AG04449 (cell line): Measurements from ENCODE around the gene SNRNP200.
A peak's percentile ranks its signal among the peaks of the same experiment; 100 is the strongest.

Source experiments
- CTCF ChIA-PET: fragments of 350-600 bp; formaldehyde crosslinking; extraction: SDS; loops from one replicate; lab custom pipeline; 2021; ENCODE audit warnings: antibody characterized with exemption; lab: Yijun Ruan, JAX
- POLR2A ChIA-PET: fragments of 400-600, 350-600 bp; formaldehyde crosslinking; extraction: SDS; loops from one replicate; lab custom pipeline; 2020; ENCODE audit warnings: antibody characterized with exemption, inconsistent platforms; lab: Yijun Ruan, JAX
- DNase-seq: peaks from one replicate; pipeline ENCODE4 v3.0.0-alpha.2; 2010; ENCODE audit warnings: low read depth, low spot score
- H3K4me3 ChIP-seq: 2 replicates; pipeline ENCODE4 v1.5.1; 2011; ENCODE audit warnings: low read depth, mild to moderate bottlenecking, control low read depth, low read length
- CTCF ChIP-seq: IDR thresholded peaks from one replicate; pipeline ENCODE4 v1.5.1; 2011; ENCODE audit warnings: mild to moderate bottlenecking, moderate library complexity, low read length, control low read depth, inconsistent platforms; ENCODE audit not compliant: insufficient read depth; ENCODE audit errors: missing control alignments

The SNRNP200 gene

GRCh38 chr2:96253006-96253405 lies 52.3 kb downstream of the SNRNP200 start:
- DNase-seq = no peak
- CTCF ChIA-PET = interaction anchor here (1.2 to 1.9 kb wide), 2 partner anchors 11 to 114 kb away, joined by 3 to 4 read pairs; no protein-coding TSS in a partner anchor
- H3K4me3 ChIP-seq = no peak overlapping the region
- no peak for TF ChIP-seq CTCF
- POLR2A ChIA-PET = no interaction called here

GRCh38 chr2:96252526-96252925 lies 52.8 kb downstream of the SNRNP200 start:
- no peak overlapping the region for H3K4me3 ChIP-seq
- ChIA-PET CTCF (interaction anchor here (0.8 kb wide), 1 partner anchor 9 kb away, joined by 3 read pairs; no protein-coding TSS in a partner anchor), POLR2A (no interaction called here)
- no peak for TF ChIP-seq CTCF
- DNase-seq = no peak

- ChIA-PET CTCF (interaction anchor here (0.7 to 0.8 kb wide), 2 partner anchors 9 to 112 kb away, joined by 3 to 5 read pairs; no protein-coding TSS in a partner anchor), POLR2A (interaction anchor here (0.9 kb wide), 1 partner anchor 19 kb away, joined by 3 read pairs; no protein-coding TSS in a partner anchor)
- no peak for TF ChIP-seq CTCF
- DNase-seq = peak; percentile 74
- no peak overlapping the region for H3K4me3 ChIP-seq
Observed at GRCh38 chr2:96251721-96252292, 53.5 kb downstream of the SNRNP200 start.

GRCh38 chr2:96250188-96250587 lies 55.2 kb downstream of the SNRNP200 start:
- CTCF ChIA-PET = interaction anchor here (1.0 to 3.4 kb wide), 3 partner anchors 9 to 76 kb away, joined by 4 to 16 read pairs (median 4); partner anchors contain the start of gene STARD7
- POLR2A ChIA-PET = no interaction called here
- no peak overlapping the region for H3K4me3 ChIP-seq
- no peak for TF ChIP-seq CTCF
- DNase-seq = no peak

GRCh38 chr2:96249654-96250053 lies 55.7 kb downstream of the SNRNP200 start:
- peak; percentile 38 for DNase-seq
- POLR2A ChIA-PET = no interaction called here
- CTCF ChIA-PET = interaction anchor here (3.4 kb wide), 1 partner anchor 10 kb away, joined by 16 read pairs; no protein-coding TSS in a partner anchor
- H3K4me3 ChIP-seq = no peak overlapping the region
- no peak for TF ChIP-seq CTCF

GRCh38 chr2:96248624-96249023 lies 56.7 kb downstream of the SNRNP200 start:
- POLR2A ChIA-PET = no interaction called here
- TF ChIP-seq CTCF = no peak
- no peak overlapping the region for H3K4me3 ChIP-seq
- no peak for DNase-seq
- CTCF ChIA-PET = interaction anchor here (0.8 to 3.4 kb wide), 3 partner anchors 11 to 74 kb away, joined by 3 to 16 read pairs (median 3); no protein-coding TSS in a partner anchor
